Esophagus squamous epithelium (tissue), 5 donors: ENCODE results near the gene RNLS. TPM values are rescaled to one million over a fixed set of nuclear protein-coding genes. Genes with fewer than 3 reads are reported as not detected.

ENCODE experiments used
- DNase-seq: peaks from one replicate; lab custom pipeline; 2025; lab: John Stamatoyannopoulos, UW
- H3K27ac ChIP-seq, 4 donors: fragments of 200-600 bp; sonication (generic); one replicate each; pipeline ENCODE4 v1.5.1; 2016 to 2019; ENCODE audit warnings: mild to moderate bottlenecking in 1 of 4
- H3K27me3 ChIP-seq, 4 donors: fragments of 200-600 bp; sonication (generic); 1 replicate in 3 of 4; 2 replicates in 1 of 4; pipeline versions ENCODE4 v1.5.1 to v1.6.0; 2017 to 2021; ENCODE audit warnings: antibody characterized with exemption in 1 of 4
- H3K36me3 ChIP-seq, 3 donors: fragments of 200-600 bp; sonication (generic); one replicate each; pipeline ENCODE4 v1.5.1; 2016 to 2019
- H3K4me1 ChIP-seq, 3 donors: fragments of 200-600 bp; sonication (generic); one replicate each; pipeline ENCODE4 v1.5.1; 2017 to 2019
- H3K4me3 ChIP-seq, 4 donors: fragments of 200-600 bp; sonication (generic); 1 replicate in 3 of 4; 2 replicates in 1 of 4; pipeline ENCODE4 v1.5.1; 2016 to 2019; ENCODE audit warnings: mild to moderate bottlenecking in 2 of 4, moderate library complexity in 1 of 4
- H3K9me3 ChIP-seq, 3 donors: fragments of 200-600 bp; sonication (generic); one replicate each; pipeline ENCODE4 v1.5.1; 2016 to 2019
- CTCF ChIP-seq, 6 experiments: fragments of 450-650 bp in 4 of 6; fragments of 200-600 bp in 2 of 6; sonication (generic) in 2 of 6; IDR thresholded peaks; one replicate each; pipeline ENCODE4 v1.5.1; 2016 to 2019; ENCODE audit warnings: antibody characterized with exemption in 6 of 6, mild to moderate bottlenecking in 4 of 6, moderate library complexity in 4 of 6
- POLR2A ChIP-seq, 4 donors: fragments of 450-650 bp; IDR thresholded peaks; one replicate each; pipeline ENCODE4 v1.6.1; 2017; ENCODE audit warnings: antibody characterized with exemption in 4 of 4, mild to moderate bottlenecking in 4 of 4, moderate library complexity in 3 of 4
- whole genome bisulfite sequencing, 2 donors: methylation state at CpG; one replicate each; pipeline ENCODE4 v1.1.5; 2018; 5-methylcytosine and 5-hydroxymethylcytosine counted together
- intact Hi-C: fragments of 100-400 bp; cut with DNase I; formaldehyde crosslinking; loops from one replicate; pipeline ENCODE4 v1.15.0; 2022
- total RNA-seq, 4 donors: library from RNA; depleted of rRNA; stranded (reverse); fragments of >200 nt; gene quantifications; one replicate each; pipeline ENCODE4 v1.1.0, GENCODE V29; 2016
- donor health status: DM: yes; HTN: yes; CAD: no.

Gene RNLS
- total RNA-seq, 4 donors from 2014 or later, result 7.9 to 13.5 (median 10.5) TPM

- no peaks in the 10 kb centered on the region for H3K4me1 ChIP-seq
- no peaks in the 10 kb centered on the region for H3K9me3 ChIP-seq
- H3K4me3 ChIP-seq, result no peak overlapping the region
- H3K36me3 ChIP-seq, result no peaks in the 10 kb centered on the region
- no peaks in the 10 kb centered on the region for H3K27me3 ChIP-seq
- intact Hi-C loops, result no loop called here
- TF ChIP-seq CTCF (IDR thresholded peaks at IDR 0.05) (no peak), POLR2A (IDR thresholded peaks at IDR 0.05) (no peak)
- H3K27ac ChIP-seq, result no peak overlapping the region
- no peak for DNase-seq
These were observed 117.4 kb downstream of the RNLS start for GRCh38 chr10:88465765-88466164.

DNA sequence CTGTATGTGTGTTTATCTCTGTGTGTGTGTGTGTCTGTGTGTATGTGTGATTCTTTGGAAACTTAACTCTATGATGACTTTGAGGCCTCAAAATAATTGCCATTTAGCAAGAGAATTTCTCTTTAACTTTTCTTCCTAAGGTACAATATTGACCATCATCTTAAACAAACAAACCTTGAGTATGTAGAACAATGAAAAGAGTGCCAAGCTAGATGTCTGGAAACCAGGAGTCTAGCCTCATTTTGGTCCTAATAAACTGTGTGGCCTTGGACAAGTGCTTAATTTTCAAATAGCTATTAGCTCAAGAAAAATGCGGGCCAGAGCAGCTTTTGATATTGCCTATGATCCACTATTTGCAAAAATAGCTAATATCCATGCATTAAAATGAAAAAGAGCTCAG, 119.3 kb downstream of the RNLS start:
- no peak for DNase-seq
- H3K27me3 ChIP-seq, result no peaks in the 10 kb centered on the region
- 95 to 100% methylated on average over 1 of the region's 1 CpG for WGBS, 2 donors
- intact Hi-C loops, result no loop called here
- no peaks in the 10 kb centered on the region for H3K4me1 ChIP-seq
- no peak overlapping the region for H3K27ac ChIP-seq
- no peaks in the 10 kb centered on the region for H3K36me3 ChIP-seq
- H3K4me3 ChIP-seq, result no peak overlapping the region
- TF ChIP-seq CTCF (IDR thresholded peaks at IDR 0.05) (no peak), POLR2A (IDR thresholded peaks at IDR 0.05) (no peak)
- no peaks in the 10 kb centered on the region for H3K9me3 ChIP-seq

- Histone ChIP-seq H3K27me3 (no peaks in the 10 kb centered on the region), H3K9me3 (no peaks in the 10 kb centered on the region), H3K27ac (no peak overlapping the region), H3K4me1 (peaks cover 0 to 3% (median 0%) of the 10 kb centered on the region in 3 donors), H3K36me3 (no peaks in the 10 kb centered on the region), H3K4me3 (no peak overlapping the region)
- intact Hi-C loops, result no loop called here
- DNase-seq, result no peak
- 50 to 60% methylated on average over 1 of the region's 1 CpG for WGBS, 2 donors
- TF ChIP-seq POLR2A (IDR thresholded peaks at IDR 0.05) (no peak), CTCF (IDR thresholded peaks at IDR 0.05) (no peak)
These were observed 121.7 kb downstream of the RNLS start for GRCh38 chr10:88461426-88461825.

- TF ChIP-seq CTCF (IDR thresholded peaks at IDR 0.05), result no peak
- TF ChIP-seq POLR2A (IDR thresholded peaks at IDR 0.05), result no peak
- H3K27me3 ChIP-seq, result no peaks in the 10 kb centered on the region
These were observed 123.6 kb downstream of the RNLS start for GRCh38 chr10:88459530-88459929.

GRCh38 chr10:88458209-88458608, 124.9 kb downstream of the RNLS start:
- Histone ChIP-seq H3K27ac (no peak overlapping the region), H3K9me3 (no peaks in the 10 kb centered on the region), H3K36me3 (no peaks in the 10 kb centered on the region), H3K4me1 (peaks cover 0 to 4% (median 0%) of the 10 kb centered on the region in 3 donors), H3K27me3 (no peaks in the 10 kb centered on the region), H3K4me3 (no peak overlapping the region)
- intact Hi-C loops, result no loop called here
- no peak for TF ChIP-seq CTCF (IDR thresholded peaks at IDR 0.05)
- no peak for TF ChIP-seq POLR2A (IDR thresholded peaks at IDR 0.05)
- WGBS, 2 donors, result 70 to 81% methylated on average over 3 of the region's 3 CpGs
- DNase-seq, result no peak

More at GRCh38 chr10:88459530-88459929, 123.6 kb downstream of the RNLS start:
- peaks cover 0 to 4% (median 0%) of the 10 kb centered on the region in 3 donors for H3K4me1 ChIP-seq
- H3K9me3 ChIP-seq, result no peaks in the 10 kb centered on the region
- no peak overlapping the region for H3K27ac ChIP-seq
- intact Hi-C loops, result no loop called here
- no peak for DNase-seq
- WGBS, 2 donors, result 68 to 73% methylated on average over 4 of the region's 4 CpGs
- H3K4me3 ChIP-seq, result no peak overlapping the region
- no peaks in the 10 kb centered on the region for H3K36me3 ChIP-seq
